ENCODE measurements around the gene LOXL1. TPM values are rescaled to one million over a fixed set of nuclear protein-coding genes. Genes with fewer than 3 reads are reported as not detected.

LOXL1 gene
- polyA plus RNA-seq, 1 donor from 2014 or later = 2.1 TPM

GRCh38 chr15:73944161-73945129, 18.2 kb downstream of the LOXL1 start:
- Histone ChIP-seq H3K79me2 (replicated peaks; ENCODE audit: insufficient read depth, low read length) (no peaks in the 10 kb centered on the region), H3K27me3 (ENCODE audit: insufficient read depth, low read depth, low read length) (no peaks in the 10 kb centered on the region), H3K4me2 (ENCODE audit: low read length) (no peak overlapping the region), H2AFZ (ENCODE audit: low read depth, low read length) (no peak overlapping the region), H3F3A (ENCODE audit: insufficient read depth, low read length, poor library complexity, severe bottlenecking) (no peaks in the 10 kb centered on the region), H3K4me3 (ENCODE audit: low read length) (no peak overlapping the region), H3K27ac (ENCODE audit: low read length) (no peak overlapping the region), H3K9me2 (ENCODE audit: insufficient read depth, low read length) (no peaks in the 10 kb centered on the region), H3K36me3 (ENCODE audit: insufficient read depth, low read length) (no peaks in the 10 kb centered on the region), H3K9ac (ENCODE audit: low read length) (no peak overlapping the region), H4K20me1 (ENCODE audit: insufficient read depth) (no peaks in the 10 kb centered on the region), H3K9me3 (ENCODE audit: low read length) (no peaks in the 10 kb centered on the region)
- TF ChIP-seq, protein P1, sequence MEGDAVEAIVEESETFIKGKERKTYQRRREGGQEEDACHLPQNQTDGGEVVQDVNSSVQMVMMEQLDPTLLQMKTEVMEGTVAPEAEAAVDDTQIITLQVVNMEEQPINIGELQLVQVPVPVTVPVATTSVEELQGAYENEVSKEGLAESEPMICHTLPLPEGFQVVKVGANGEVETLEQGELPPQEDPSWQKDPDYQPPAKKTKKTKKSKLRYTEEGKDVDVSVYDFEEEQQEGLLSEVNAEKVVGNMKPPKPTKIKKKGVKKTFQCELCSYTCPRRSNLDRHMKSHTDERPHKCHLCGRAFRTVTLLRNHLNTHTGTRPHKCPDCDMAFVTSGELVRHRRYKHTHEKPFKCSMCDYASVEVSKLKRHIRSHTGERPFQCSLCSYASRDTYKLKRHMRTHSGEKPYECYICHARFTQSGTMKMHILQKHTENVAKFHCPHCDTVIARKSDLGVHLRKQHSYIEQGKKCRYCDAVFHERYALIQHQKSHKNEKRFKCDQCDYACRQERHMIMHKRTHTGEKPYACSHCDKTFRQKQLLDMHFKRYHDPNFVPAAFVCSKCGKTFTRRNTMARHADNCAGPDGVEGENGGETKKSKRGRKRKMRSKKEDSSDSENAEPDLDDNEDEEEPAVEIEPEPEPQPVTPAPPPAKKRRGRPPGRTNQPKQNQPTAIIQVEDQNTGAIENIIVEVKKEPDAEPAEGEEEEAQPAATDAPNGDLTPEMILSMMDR (IDR thresholded peaks at IDR 0.05; ENCODE audit: poor library complexity, severe bottlenecking) = no peak
- TF ChIP-seq EP300 (conservative IDR thresholded peaks at IDR 0.05; ENCODE audit: poor library complexity, severe bottlenecking) = no peak
- TF ChIP-seq MXI1 (conservative IDR thresholded peaks at IDR 0.05; ENCODE audit: poor library complexity, severe bottlenecking) = no peak
- TF ChIP-seq RAD21 (conservative IDR thresholded peaks at IDR 0.05) = no peak
- TF ChIP-seq POLR2AphosphoS5 (IDR thresholded peaks at IDR 0.05) = no peak
- TF ChIP-seq REST (IDR thresholded peaks at IDR 0.05; ENCODE audit: borderline replicate concordance) = no peak

DNA sequence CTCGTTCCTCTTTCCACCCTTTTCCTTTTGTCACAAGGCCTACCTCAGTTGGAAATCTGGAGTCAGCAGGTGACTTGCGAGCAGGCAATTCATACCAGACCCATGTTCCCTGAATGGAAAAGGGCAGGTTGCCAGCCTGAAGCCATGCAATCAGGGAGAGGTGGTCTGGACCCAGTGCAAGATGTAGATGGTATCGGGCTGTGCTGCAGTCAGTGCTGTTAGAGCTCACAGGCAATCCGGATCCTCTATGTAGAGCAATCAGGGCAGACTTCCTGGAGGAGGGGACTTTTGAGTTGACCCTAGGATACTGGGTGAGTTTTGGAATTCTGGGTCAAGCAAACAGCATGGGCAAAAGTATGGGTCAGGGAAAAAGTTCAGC, 18.9 kb downstream of the LOXL1 start:
- Histone ChIP-seq H3K79me2 (replicated peaks; ENCODE audit: insufficient read depth, low read length) (no peaks in the 10 kb centered on the region), H3K9me2 (ENCODE audit: insufficient read depth, low read length) (no peaks in the 10 kb centered on the region), H3K9me3 (ENCODE audit: low read length) (no peaks in the 10 kb centered on the region), H3K27ac (ENCODE audit: low read length) (no peak overlapping the region), H3K9ac (ENCODE audit: low read length) (no peak overlapping the region), H3K4me3 (ENCODE audit: low read length) (no peak overlapping the region), H2AFZ (ENCODE audit: low read depth, low read length) (no peak overlapping the region), H3K36me3 (ENCODE audit: insufficient read depth, low read length) (no peaks in the 10 kb centered on the region), H4K20me1 (ENCODE audit: insufficient read depth) (no peaks in the 10 kb centered on the region), H3K4me2 (ENCODE audit: low read length) (no peak overlapping the region), H3K27me3 (ENCODE audit: insufficient read depth, low read depth, low read length) (no peaks in the 10 kb centered on the region), H3F3A (ENCODE audit: insufficient read depth, low read length, poor library complexity, severe bottlenecking) (no peaks in the 10 kb centered on the region)
- no peak for TF ChIP-seq EP300 (conservative IDR thresholded peaks at IDR 0.05; ENCODE audit: poor library complexity, severe bottlenecking)
- TF ChIP-seq SMC3 (conservative IDR thresholded peaks at IDR 0.05; ENCODE audit: poor library complexity) = no peak
- no peak for TF ChIP-seq TAF1 (IDR thresholded peaks at IDR 0.05; ENCODE audit: low read depth)
- no peak for TF ChIP-seq RAD21 (conservative IDR thresholded peaks at IDR 0.05)
- TF ChIP-seq REST (IDR thresholded peaks at IDR 0.05; ENCODE audit: borderline replicate concordance) = no peak
- TF ChIP-seq EZH2 (IDR thresholded peaks at IDR 0.05; ENCODE audit: borderline replicate concordance, insufficient read depth, low read length, poor library complexity, severe bottlenecking) = no peak
- TF ChIP-seq, protein P1 (IDR thresholded peaks at IDR 0.05; ENCODE audit: poor library complexity, severe bottlenecking) = no peak
- TF ChIP-seq MXI1 (conservative IDR thresholded peaks at IDR 0.05; ENCODE audit: poor library complexity, severe bottlenecking) = no peak
- TF ChIP-seq POLR2AphosphoS5 (IDR thresholded peaks at IDR 0.05) = no peak
